ENCODE measurements around the gene STMND1. TPM values are rescaled to one million over a fixed set of nuclear protein-coding genes. Genes with fewer than 3 reads are reported as not detected.
"Not testable (repeated sequence)": the region's sequence is repeated elsewhere in the genome, so short reads cannot be mapped to it uniquely, and the experiment has no call there.

The STMND1 gene
- total RNA-seq, 2 donors from 2014 or later = 0.26 TPM; not detected in 1

- intact Hi-C loops (cut with DNase I) = no loop called here
- WGBS, 2 donors = 76 to 77% methylated on average over 6 of the region's 6 CpGs
- Histone ChIP-seq H3K27me3 (no peaks in the 10 kb centered on the region), H3K4me1 (no peaks in the 10 kb centered on the region), H3K27ac (no peak overlapping the region), H3K9me3 (peaks cover 0 to 8% (median 0%) of the 10 kb centered on the region in 3 donors), H3K4me3 (no peak overlapping the region), H3K36me3 (replicated peaks in 1 of 2; ENCODE audit: insufficient read depth in 1 of 2, low read depth in 2 of 2) (no peaks in the 10 kb centered on the region)
- TF ChIP-seq CTCF (IDR thresholded peaks at IDR 0.05) (no peak), POLR2A (IDR thresholded peaks at IDR 0.05) (no peak)
- no peak for DNase-seq
- no peak for ATAC-seq
These were observed 35.2 kb upstream of the STMND1 start for GRCh38 chr6:17066610-17067009.

GRCh38 chr6:17068972-17069371 is 32.9 kb upstream of the STMND1 start:
- not testable (repeated sequence) for ATAC-seq

GRCh38 chr6:17070400-17070799 is 31.4 kb upstream of the STMND1 start:
- H3K27ac ChIP-seq; H3K4me1 ChIP-seq; H3K4me3 ChIP-seq; H3K27me3 ChIP-seq; H3K9me3 ChIP-seq; H3K36me3 ChIP-seq (replicated peaks in 1 of 2; ENCODE audit: insufficient read depth in 1 of 2, low read depth in 2 of 2); ATAC-seq; intact Hi-C loops (cut with DNase I); DNase-seq: not testable (repeated sequence)
- 73 to 85% methylated on average over 2 of the region's 2 CpGs for WGBS, 2 donors

More at GRCh38 chr6:17068972-17069371, 32.9 kb upstream of the STMND1 start:
- H3K9me3 ChIP-seq; H3K4me1 ChIP-seq; H3K27me3 ChIP-seq; H3K36me3 ChIP-seq (replicated peaks in 1 of 2; ENCODE audit: insufficient read depth in 1 of 2, low read depth in 2 of 2); intact Hi-C loops (cut with DNase I); H3K4me3 ChIP-seq; DNase-seq; H3K27ac ChIP-seq: not testable (repeated sequence)

- H3K9me3 ChIP-seq; H3K36me3 ChIP-seq (replicated peaks in 1 of 2; ENCODE audit: insufficient read depth in 1 of 2, low read depth in 2 of 2); DNase-seq; H3K27ac ChIP-seq; intact Hi-C loops (cut with DNase I); ATAC-seq; H3K4me3 ChIP-seq; H3K4me1 ChIP-seq; H3K27me3 ChIP-seq: not testable (repeated sequence)
- 75 to 80% methylated on average over 1 to 2 of the region's 2 CpGs for WGBS, 2 donors
These were observed 28.3 kb upstream of the STMND1 start for GRCh38 chr6:17073596-17073995.

GRCh38 chr6:17081273-17081672 is 20.6 kb upstream of the STMND1 start:
- TF ChIP-seq POLR2A (IDR thresholded peaks at IDR 0.05) (no peak), CTCF (IDR thresholded peaks at IDR 0.05) (no peak)
- intact Hi-C loops (cut with DNase I) = no loop called here
- WGBS, 2 donors = 71 to 82% methylated on average over 4 of the region's 4 CpGs
- DNase-seq (no peak), ATAC-seq (no peak)
- no peak overlapping the region for H3K4me3 ChIP-seq
- H3K27me3 ChIP-seq = no peaks in the 10 kb centered on the region
- H3K9me3 ChIP-seq = no peaks in the 10 kb centered on the region
- no peaks in the 10 kb centered on the region for H3K36me3 ChIP-seq (replicated peaks in 1 of 2; ENCODE audit: insufficient read depth in 1 of 2, low read depth in 2 of 2)
- H3K27ac ChIP-seq = no peak overlapping the region
- peaks cover 3% of the 10 kb centered on the region for H3K4me1 ChIP-seq

GRCh38 chr6:17081860-17082508 is 19.9 kb upstream of the STMND1 start:
- Histone ChIP-seq H3K36me3 (replicated peaks in 1 of 2; ENCODE audit: insufficient read depth in 1 of 2, low read depth in 2 of 2) (no peaks in the 10 kb centered on the region), H3K4me1 (peaks cover 7% of the 10 kb centered on the region), H3K4me3 (no peak overlapping the region), H3K27ac (no peak overlapping the region), H3K9me3 (no peaks in the 10 kb centered on the region), H3K27me3 (no peaks in the 10 kb centered on the region)
- no peak for DNase-seq
- WGBS, 2 donors = 75 to 79% methylated on average over 5 of the region's 5 CpGs
- no peak for ATAC-seq
- intact Hi-C loops (cut with DNase I) = no loop called here
- TF ChIP-seq POLR2A (IDR thresholded peaks at IDR 0.05) (no peak), CTCF (IDR thresholded peaks at IDR 0.05) (no peak)
